ENCODE measurements around the gene LTK.

GRCh38 chr15:41487802-41488201 is 25.8 kb downstream of the LTK start:
- TF ChIP-seq CTCF (IDR thresholded peaks at IDR 0.05) (no peak), POLR2A (IDR thresholded peaks at IDR 0.05) (no peak)
